GM18519 (cell line): ENCODE measurements around the gene CAD.

ENCODE experiments used
- ATAC-seq: cut with Tn5 transposase; IDR thresholded peaks from one replicate; pipeline ENCODE4 v1.9.1; 2021; ENCODE audit warnings: mild to moderate bottlenecking, moderate library complexity; ENCODE audit not compliant: unreplicated experiment, low FRiP score

The CAD gene

DNA sequence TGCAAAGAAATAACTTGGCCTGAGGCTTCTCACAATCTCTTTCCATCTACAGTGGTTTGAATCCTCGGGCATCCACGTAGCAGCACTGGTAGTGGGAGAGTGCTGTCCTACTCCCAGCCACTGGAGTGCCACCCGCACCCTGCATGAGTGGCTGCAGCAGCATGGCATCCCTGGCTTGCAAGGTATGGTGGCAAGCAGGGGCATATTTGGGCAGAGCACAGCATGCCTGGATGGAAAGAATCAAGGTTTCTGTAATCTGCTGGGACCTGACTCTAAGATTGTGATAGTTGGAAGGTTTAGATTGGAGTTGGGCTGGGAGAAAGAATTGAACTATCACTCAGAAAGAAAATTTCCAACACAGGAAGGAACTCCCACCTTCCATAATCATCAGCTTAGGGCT, 4.0 kb downstream of the CAD start:
- ATAC-seq: no peak

- no peak for ATAC-seq
Observed at GRCh38 chr2:27222407-27222806, 5.2 kb downstream of the CAD start.

- ATAC-seq: no peak
Observed at GRCh38 chr2:27223416-27223815, 6.2 kb downstream of the CAD start.

- no peak for ATAC-seq
Observed at GRCh38 chr2:27225526-27225925, 8.4 kb downstream of the CAD start.

- ATAC-seq: no peak
Observed at GRCh38 chr2:27227501-27227900, 10.3 kb downstream of the CAD start.

- ATAC-seq: no peak
Observed at GRCh38 chr2:27231921-27232320, 14.8 kb downstream of the CAD start.

DNA sequence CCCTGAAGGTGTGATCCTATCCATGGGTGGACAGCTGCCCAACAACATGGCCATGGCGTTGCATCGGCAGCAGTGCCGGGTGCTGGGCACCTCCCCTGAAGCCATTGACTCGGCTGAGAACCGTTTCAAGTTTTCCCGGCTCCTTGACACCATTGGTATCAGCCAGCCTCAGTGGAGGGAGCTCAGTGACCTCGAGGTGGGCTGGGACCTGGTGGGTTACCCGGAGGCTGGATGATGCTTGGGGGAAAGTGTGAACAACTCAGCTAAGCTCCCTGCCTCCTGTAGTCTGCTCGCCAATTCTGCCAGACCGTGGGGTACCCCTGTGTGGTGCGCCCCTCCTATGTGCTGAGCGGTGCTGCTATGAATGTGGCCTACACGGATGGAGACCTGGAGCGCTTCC, 16.2 kb downstream of the CAD start:
- no peak for ATAC-seq

DNA sequence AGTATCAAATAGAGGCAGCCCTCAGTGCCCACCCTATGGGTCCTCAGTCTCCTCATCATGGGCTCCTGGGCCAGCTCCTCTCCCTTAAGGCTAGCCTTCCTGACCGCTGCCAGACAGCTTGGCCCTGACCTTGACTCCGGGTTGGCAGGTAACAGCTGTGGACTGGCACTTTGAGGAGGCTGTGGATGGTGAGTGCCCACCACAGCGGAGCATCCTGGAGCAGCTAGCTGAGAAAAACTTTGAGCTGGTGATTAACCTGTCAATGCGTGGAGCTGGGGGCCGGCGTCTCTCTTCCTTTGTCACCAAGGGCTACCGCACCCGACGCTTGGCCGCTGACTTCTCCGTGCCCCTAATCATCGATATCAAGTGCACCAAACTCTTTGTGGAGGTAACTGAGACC, 19.0 kb downstream of the CAD start:
- ATAC-seq: no peak

GRCh38 chr2:27236626-27237025, 19.5 kb downstream of the CAD start:
- ATAC-seq: no peak

GRCh38 chr2:27237341-27237945, 20.3 kb downstream of the CAD start:
- no peak for ATAC-seq

- ATAC-seq: no peak
Observed at GRCh38 chr2:27238976-27239375, 21.8 kb downstream of the CAD start.

GRCh38 chr2:27240406-27240805, 23.2 kb downstream of the CAD start:
- no peak for ATAC-seq

DNA sequence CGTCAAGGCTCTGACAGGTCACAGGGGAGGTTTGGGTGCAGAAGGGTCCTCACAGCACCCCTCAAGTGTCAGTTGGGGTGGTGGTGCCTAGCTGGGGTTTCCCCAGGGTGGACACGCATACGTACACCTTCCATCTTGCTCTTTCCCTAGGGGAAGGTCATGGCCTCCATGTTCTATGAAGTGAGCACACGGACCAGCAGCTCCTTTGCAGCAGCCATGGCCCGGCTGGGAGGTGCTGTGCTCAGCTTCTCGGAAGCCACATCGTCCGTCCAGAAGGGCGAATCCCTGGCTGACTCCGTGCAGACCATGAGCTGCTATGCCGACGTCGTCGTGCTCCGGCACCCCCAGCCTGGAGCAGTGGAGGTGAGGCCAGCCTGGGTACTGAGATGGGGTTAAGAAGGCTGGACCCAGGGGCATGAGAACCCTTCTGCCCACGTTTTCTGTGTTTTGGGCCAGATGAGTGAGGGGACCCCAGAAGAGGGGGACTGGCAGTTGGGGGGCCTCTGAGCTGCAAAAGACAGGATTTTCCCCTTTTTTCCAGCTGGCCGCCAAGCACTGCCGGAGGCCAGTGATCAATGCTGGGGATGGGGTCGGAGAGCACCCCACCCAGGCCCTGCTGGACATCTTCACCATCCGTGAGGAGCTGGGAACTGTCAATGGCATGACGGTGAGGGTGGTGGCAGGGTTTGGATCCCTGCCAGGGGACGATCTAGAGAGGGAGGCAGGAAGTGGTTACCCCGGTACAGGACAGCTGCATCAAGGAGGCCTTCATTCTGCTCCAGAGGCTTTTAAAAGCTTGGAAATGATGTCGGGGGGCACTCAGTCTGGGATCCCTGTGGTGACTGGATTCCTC, 24.8 kb downstream of the CAD start:
- no peak for ATAC-seq

DNA sequence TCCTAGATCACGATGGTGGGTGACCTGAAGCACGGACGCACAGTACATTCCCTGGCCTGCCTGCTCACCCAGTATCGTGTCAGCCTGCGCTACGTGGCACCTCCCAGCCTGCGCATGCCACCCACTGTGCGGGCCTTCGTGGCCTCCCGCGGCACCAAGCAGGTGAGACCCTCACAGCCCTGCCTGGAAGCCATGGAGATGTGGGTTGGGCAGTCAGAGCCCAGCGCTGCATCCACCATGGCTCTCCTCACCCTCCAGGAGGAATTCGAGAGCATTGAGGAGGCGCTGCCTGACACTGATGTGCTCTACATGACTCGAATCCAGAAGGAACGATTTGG, 25.4 kb downstream of the CAD start:
- ATAC-seq: no peak

DNA sequence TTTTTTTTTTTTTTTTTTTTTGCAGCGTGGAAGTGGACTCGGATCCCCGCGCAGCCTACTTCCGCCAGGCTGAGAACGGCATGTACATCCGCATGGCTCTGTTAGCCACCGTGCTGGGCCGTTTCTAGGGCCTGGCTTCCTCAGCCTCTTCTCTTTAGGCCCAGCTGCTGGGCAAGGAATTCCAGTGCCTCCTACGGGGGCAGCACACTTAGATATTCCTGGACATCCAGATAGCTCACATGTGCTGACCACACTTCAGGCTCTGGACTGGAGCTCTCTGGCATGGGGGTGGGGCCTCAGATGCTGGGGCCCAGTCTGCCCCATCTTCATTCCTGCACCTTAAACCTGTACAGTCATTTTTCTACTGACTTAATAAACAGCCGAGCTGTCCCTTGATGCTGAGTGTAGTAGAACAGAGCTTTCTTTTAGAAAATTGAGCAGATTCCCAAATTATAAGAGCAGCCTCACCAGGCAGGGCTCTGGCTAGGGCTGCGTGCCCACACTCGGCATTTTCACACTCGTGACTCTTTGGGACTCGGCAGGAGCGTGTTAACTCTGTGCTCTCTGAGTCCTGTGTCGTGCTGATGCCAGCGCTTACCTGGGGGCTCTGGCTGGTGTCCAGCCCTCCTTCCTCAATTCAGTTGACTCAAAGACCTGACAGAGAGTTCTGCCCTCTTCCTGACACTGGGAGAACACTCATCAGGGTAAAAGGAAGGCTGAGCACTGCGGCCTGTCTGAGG, 26.4 kb downstream of the CAD start:
- ATAC-seq: no peak

DNA sequence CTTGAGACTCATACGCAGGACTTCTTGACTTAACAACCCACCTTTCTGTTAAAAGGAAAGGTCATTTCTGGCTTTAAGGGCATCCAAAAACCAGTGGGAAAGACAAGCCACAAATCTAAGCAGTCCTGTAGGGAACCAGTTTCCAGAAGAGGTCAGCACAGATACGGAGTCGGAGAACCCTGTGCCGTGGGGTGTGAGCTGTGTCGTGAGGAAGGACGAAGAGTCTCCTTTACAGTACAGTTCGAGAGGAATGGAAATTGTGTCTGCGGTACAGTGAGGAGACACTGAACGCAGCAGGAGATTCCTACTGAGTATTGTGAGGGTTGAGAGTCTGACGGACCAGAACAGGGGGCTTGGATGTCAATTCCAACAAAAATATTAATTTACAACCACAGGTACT, 27.9 kb downstream of the CAD start:
- no peak for ATAC-seq

DNA sequence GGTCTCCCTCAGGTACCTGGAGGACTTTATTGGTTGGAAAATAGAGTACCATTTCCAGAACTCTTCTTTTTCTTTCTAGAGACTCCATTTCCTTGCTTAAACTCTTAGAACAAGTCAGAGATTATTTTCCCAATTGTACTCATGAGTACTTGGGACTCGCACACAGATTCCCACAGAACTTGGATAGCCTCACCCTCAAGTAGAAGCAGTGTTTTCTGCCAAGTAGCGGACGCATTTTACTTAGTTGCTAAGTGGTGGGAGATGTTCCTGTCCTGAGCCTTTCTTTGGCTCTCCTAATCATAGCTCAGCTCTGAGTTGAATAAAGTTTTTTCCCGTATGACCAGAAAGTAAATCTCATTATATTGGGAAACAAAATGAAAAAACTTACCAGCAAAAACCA, 28.5 kb downstream of the CAD start:
- ATAC-seq: no peak

GRCh38 chr2:27247893-27248292, 30.7 kb downstream of the CAD start:
- ATAC-seq: no peak

DNA sequence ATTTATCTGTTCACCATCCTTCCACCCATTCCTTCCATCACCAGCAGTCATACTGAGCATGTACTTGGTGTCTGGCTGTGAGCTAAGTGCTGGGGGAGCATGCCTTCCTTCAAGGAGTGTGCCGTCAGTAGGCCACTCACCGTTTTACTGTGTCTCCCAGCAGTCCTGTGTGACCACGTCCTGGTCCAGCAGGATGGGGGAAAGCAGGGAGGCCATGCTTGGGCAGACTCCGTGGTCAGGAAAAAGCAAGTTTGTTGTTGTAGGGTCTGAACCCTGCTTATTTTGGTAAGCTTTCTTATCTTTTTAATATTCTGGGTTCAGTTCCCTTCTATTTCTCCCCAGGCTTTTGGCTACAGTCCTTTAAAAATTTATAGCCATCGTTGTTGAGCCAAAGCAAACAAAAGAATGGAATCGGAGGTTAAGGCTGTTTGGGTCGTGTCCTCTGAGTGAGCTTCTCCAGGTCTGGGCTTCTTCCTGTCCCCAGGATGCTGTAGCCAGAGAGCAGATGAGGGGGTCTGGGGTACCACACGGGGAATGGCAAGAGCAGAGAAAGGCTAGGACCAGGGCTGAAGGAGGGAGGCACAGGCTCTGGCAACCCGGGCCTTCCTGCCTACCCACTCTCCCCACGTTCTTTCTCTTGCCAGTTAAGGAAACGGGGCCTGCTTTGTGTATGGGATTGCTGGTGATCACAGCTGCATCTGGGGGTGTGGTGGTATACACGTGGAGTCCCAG, 32.2 kb downstream of the CAD start:
- ATAC-seq: no peak

DNA sequence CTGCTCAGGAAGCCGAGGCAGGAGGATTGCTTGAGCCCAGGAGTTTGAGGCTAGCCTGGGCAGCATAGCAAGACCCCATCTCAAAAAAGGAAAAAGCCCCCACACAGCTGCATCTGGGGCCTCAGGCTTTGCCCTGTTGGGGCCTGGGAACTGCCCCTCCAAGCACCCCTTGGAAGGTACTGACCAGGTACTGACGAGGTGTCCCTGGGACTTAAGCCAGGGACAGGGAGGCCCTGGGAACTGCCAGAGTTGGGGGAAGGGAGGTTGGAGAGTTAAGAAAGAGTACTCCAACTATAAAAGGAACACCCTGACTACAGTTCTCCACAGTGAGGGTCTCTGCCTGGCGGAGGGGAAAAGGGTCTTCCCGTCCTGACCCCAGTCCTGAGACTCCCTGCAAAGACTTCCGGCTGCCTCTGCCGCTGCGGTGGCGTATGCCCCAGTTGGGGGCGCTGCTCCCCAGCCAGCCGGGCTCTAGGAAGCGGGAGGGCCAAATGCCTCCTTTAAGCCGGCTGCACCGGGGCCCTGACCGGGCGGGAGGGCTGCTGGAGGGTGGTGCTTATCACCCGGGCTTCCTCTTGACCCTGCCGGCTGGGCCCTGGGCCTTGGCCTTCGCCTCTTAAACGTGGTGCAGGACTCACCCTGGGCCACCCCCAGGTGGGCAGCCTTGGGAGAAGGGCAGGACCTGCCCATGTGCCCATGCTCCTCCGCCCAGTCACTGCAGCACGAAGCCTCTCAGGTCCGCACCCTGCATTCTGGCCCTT, 32.9 kb downstream of the CAD start:
- ATAC-seq: no peak
